Kidney (tissue), 14 donors: Measurements from ENCODE around the gene IL22RA2. TPM values are rescaled to one million over a fixed set of nuclear protein-coding genes. Genes with fewer than 3 reads are reported as not detected.

Source experiments
- DNase-seq, 5 donors: peaks; one replicate each; pipeline ENCODE4 v3.0.0-alpha.2; 2013 to 2020
- FAIRE-seq: peaks from 2 replicates; lab custom pipeline; 2012; peaks lifted over from hg19 to GRCh38; lab: Jason Lieb, UNC
- H3K27ac ChIP-seq, 2 donors: one replicate each; pipeline ENCODE4 v1.7.0; 2013; ENCODE audit warnings: low read depth in 2 of 2, low read length in 2 of 2, inconsistent platforms in 1 of 2
- H3K27me3 ChIP-seq: one replicate; pipeline ENCODE4 v1.7.1; 2013; ENCODE audit warnings: low read length, inconsistent platforms; ENCODE audit not compliant: control insufficient read depth, insufficient read depth
- H3K36me3 ChIP-seq, 3 donors: one replicate each; pipeline versions ENCODE4 v1.7.0 to v1.7.1; 2013; ENCODE audit warnings: low read length in 3 of 3, control low read depth in 1 of 3, inconsistent platforms in 1 of 3; ENCODE audit not compliant: insufficient read depth in 3 of 3, control insufficient read depth in 2 of 3
- H3K4me1 ChIP-seq, 3 donors: one replicate each; pipeline versions ENCODE4 v1.7.0 to v1.7.1; 2013; ENCODE audit warnings: low read length in 3 of 3, inconsistent platforms in 1 of 3, low read depth in 1 of 3; ENCODE audit not compliant: control insufficient read depth in 2 of 3, insufficient read depth in 2 of 3
- H3K4me3 ChIP-seq, 3 donors: one replicate each; pipeline versions ENCODE4 v1.7.0 to v1.8.1; 2013; ENCODE audit warnings: low read length in 3 of 3, control low read depth in 1 of 3, inconsistent platforms in 1 of 3
- H3K9ac ChIP-seq, 3 donors: one replicate each; pipeline versions ENCODE4 v1.7.0 to v1.7.1; 2013; ENCODE audit warnings: low read length in 3 of 3, control low read depth in 1 of 3, inconsistent platforms in 1 of 3
- H3K9me3 ChIP-seq, 3 donors: one replicate each; pipeline versions ENCODE4 v1.7.0 to v1.7.1; 2013; ENCODE audit warnings: low read length in 3 of 3, control low read depth in 1 of 3, inconsistent platforms in 1 of 3; ENCODE audit not compliant: control insufficient read depth in 2 of 3, insufficient read depth in 1 of 3
- intact Hi-C: fragments of 100-400 bp; cut with DNase I; formaldehyde crosslinking; loops from one replicate; pipeline ENCODE4 v1.11.1; 2022
- polyA plus RNA-seq: library from polyadenylated mRNA; stranded (reverse); fragments of 350-450 nt; fragmentation: Illumina TruSeq; extraction: RNeasy Lipid Tissue Mini Kit (QIAGEN cat#74804); gene quantifications from one replicate; pipeline ENCODE4 v1.2.3, GENCODE V29; 2014; ENCODE audit warnings: low read depth, low replicate concordance; ENCODE audit not compliant: insufficient read depth
- total RNA-seq: library from RNA; stranded (reverse); fragmentation: NEBNext Ultra II Directional; extraction: Animal tissue kit (Norgen Biotek cat#: 25700); gene quantifications from one replicate; pipeline ENCODE4 v1.2.1, GENCODE V29; 2021
- TF ChIP-seq, protein P1 (sequence below): IDR thresholded peaks from 3 replicates; pipeline ENCODE4 v1.5.1; 2012; ENCODE audit warnings: mild to moderate bottlenecking, moderate library complexity, borderline replicate concordance; ENCODE audit not compliant: insufficient read depth; ENCODE audit errors: extremely low read depth
- donor health status: control.
- donor health status: control.
- donor health status: control.
- donor health status: control.
- donor health status: control.
- donor health status: DM: yes; HTN: yes; CAD: no.
- donor health status: Normal renal cell carcinoma (clear cell type).

The IL22RA2 gene
- total and polyA plus RNA-seq, 2 donors from 2014 or later, result not detected

DNA sequence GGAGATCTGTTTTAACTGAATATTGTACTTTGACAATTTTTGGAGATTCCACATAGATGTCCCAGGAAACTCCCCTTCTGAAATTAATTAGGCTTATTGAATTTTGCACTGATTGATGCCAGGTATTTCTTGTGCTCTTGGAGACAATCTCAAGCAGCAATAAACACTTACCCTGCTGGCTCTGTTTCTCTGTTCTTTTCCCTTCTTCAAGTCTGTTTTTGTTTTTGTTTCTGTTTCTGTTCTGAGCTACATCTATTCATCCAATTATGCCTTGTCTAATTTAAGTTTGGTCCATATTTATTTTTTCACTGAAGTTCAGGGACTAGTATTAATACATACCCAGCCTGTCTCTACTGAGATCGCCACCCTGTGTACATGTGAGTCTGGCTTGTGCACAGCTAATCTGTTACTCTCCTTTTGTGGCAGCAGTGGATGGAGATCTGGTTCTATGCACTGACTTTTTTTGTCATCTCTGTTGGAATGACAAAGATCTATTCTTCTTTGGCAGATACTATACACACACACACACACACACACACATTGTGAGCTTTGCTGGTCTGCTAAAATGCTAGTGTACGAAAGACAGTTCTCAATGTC lies 51.9 kb downstream of the IL22RA2 start:
- Histone ChIP-seq H3K4me3 (peak overlapping the region in 1 of 3 donors; percentile 3), H3K27ac (no peak overlapping the region), H3K4me1 (no peaks in the 10 kb centered on the region), H3K9ac (no peak overlapping the region), H3K9me3 (peaks cover 0 to 10% (median 3%) of the 10 kb centered on the region in 3 donors), H3K36me3 (no peaks in the 10 kb centered on the region), H3K27me3 (no peaks in the 10 kb centered on the region)
- TF ChIP-seq, protein P1, sequence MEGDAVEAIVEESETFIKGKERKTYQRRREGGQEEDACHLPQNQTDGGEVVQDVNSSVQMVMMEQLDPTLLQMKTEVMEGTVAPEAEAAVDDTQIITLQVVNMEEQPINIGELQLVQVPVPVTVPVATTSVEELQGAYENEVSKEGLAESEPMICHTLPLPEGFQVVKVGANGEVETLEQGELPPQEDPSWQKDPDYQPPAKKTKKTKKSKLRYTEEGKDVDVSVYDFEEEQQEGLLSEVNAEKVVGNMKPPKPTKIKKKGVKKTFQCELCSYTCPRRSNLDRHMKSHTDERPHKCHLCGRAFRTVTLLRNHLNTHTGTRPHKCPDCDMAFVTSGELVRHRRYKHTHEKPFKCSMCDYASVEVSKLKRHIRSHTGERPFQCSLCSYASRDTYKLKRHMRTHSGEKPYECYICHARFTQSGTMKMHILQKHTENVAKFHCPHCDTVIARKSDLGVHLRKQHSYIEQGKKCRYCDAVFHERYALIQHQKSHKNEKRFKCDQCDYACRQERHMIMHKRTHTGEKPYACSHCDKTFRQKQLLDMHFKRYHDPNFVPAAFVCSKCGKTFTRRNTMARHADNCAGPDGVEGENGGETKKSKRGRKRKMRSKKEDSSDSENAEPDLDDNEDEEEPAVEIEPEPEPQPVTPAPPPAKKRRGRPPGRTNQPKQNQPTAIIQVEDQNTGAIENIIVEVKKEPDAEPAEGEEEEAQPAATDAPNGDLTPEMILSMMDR, result no peak
- DNase-seq (peak in 1 of 5 donors; percentile 2), FAIRE-seq (no peak)
- intact Hi-C loops, result no loop called here

DNA sequence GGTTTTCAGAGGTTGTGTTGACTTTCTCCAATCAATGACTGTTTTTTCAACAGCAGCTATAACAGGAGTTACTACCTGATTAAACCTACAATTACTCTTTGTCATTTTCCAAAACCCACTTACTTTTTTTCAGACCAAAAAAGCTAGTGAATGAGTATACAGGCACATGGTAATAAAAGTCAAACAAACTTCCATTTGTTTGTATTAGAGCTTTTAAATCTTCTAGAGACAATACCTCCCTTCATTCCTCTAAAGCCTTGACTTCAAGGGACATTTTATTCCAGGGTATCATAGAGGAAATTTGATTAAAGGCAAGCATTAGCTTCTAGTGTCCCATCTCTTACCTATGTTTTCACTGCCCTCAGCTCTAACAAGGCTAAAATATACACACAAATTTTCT lies 52.7 kb downstream of the IL22RA2 start:
- TF ChIP-seq, protein P1, result no peak
- Histone ChIP-seq H3K36me3 (no peaks in the 10 kb centered on the region), H3K9me3 (peaks cover 0 to 10% (median 3%) of the 10 kb centered on the region in 3 donors), H3K27me3 (no peaks in the 10 kb centered on the region), H3K4me3 (no peak overlapping the region), H3K4me1 (no peaks in the 10 kb centered on the region), H3K9ac (no peak overlapping the region), H3K27ac (no peak overlapping the region)
- intact Hi-C loops, result no loop called here
- FAIRE-seq (no peak), DNase-seq (no peak)

DNA sequence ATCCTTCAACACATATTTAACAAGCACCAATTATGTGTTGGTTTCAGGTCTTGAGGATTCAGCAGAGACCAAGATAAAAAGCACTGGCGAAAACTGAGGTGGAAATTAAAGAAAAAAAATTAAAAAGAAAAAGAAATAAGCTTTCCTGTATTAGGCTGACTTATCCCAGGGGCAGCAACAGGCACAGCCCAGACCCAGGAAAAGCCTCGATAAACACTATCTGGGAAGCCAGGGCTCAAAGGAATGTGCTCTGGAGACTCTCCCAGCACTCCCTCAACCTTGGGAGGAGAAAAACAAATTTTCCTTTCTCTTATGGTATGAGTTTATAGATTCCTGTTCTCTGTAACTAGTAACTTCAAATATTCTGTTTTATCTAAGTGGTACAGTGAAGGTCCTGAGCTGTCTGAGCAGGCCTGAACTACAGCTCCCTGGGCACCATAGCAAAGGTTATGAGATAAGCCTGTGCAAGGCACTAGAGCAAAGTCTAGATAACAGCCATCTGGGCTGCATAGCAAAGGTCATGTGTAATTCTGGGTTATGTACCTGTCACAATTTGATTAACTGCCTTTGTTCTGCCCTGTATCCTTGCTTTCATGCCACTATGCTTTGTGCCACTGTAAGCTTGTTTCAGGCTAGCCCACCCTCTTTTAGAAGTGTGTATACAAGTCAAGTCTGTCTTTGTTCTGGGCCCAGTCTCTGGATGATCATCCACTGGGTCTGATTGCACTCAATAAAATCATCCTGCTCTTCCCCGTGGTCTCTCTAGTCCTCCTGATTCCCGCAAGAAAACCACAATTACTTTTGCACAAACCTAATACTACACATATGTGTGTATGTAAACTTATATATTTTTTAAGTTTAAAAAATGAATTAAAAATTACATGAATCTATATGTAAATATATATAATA lies 54.0 kb downstream of the IL22RA2 start:
- intact Hi-C loops, result no loop called here
- Histone ChIP-seq H3K27me3 (no peaks in the 10 kb centered on the region), H3K36me3 (no peaks in the 10 kb centered on the region), H3K27ac (no peak overlapping the region), H3K9ac (no peak overlapping the region), H3K9me3 (peaks cover 0 to 10% (median 3%) of the 10 kb centered on the region in 3 donors), H3K4me1 (no peaks in the 10 kb centered on the region), H3K4me3 (no peak overlapping the region)
- DNase-seq, result no peak
- TF ChIP-seq, protein P1, result no peak
- no peak for FAIRE-seq
